H54 (cell line): ENCODE data around the gene TMEM240.
"Not testable (repeated sequence)": the region's sequence is repeated elsewhere in the genome, so short reads cannot be mapped to it uniquely, and the experiment has no call there.

Experiments
- DNase-seq: peaks from one replicate; pipeline ENCODE4 v3.0.0; 2011; ENCODE audit warnings: low spot score, mixed read lengths; ENCODE audit not compliant: insufficient read length
- FAIRE-seq: peaks from 3 replicates; lab custom pipeline; 2011; peaks lifted over from hg19 to GRCh38; lab: Jason Lieb, UNC
- POLR2A ChIP-seq: IDR thresholded peaks from 2 replicates; pipeline ENCODE4 v1.6.1; 2011; ENCODE audit warnings: low read depth, mild to moderate bottlenecking, low read length

Gene TMEM240

GRCh38 chr1:1564268-1564667, 23.8 kb upstream of the TMEM240 start:
- FAIRE-seq (no peak), DNase-seq (no peak)
- no peak for TF ChIP-seq POLR2A

GRCh38 chr1:1563688-1564087, 23.3 kb upstream of the TMEM240 start:
- DNase-seq: no peak
- no peak for TF ChIP-seq POLR2A
- FAIRE-seq: no peak

DNA sequence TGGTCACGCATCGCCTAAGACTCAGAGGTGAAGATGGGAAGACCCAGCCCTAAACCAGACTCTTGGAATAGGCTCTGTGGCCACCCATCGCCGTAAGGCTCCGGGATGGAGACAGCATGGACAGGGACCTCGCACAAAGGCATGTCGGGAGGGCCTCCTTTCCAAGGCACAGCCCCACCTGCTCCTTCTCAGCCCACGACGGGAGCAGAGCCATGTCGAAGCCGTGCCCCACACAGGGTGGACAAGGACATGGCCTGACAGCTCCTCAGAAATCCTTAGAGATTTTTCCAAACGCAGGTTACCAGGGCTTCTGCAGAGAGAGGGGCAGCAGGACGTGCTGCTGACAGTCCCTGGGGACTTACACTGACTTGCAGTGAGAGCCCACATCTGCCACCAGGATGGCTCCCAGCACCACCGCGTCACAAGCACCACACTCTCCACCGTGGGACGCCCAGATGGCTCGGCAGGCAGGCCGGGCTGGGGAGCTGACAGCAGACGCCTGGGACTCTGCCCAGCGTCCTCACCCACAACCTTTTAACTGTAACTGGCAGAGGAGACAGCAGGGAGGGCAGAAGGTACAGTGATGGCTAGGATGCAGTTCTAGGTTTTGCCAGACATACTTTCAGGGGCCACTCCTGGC, 22.3 kb upstream of the TMEM240 start:
- no peak for FAIRE-seq
- no peak for DNase-seq
- no peak for TF ChIP-seq POLR2A

- FAIRE-seq (no peak), DNase-seq (no peak)
- TF ChIP-seq POLR2A: no peak
These were observed 21.5 kb upstream of the TMEM240 start for GRCh38 chr1:1561801-1562470.

- no peak for TF ChIP-seq POLR2A
These were observed 19.8 kb upstream of the TMEM240 start for GRCh38 chr1:1560178-1560577.

DNA sequence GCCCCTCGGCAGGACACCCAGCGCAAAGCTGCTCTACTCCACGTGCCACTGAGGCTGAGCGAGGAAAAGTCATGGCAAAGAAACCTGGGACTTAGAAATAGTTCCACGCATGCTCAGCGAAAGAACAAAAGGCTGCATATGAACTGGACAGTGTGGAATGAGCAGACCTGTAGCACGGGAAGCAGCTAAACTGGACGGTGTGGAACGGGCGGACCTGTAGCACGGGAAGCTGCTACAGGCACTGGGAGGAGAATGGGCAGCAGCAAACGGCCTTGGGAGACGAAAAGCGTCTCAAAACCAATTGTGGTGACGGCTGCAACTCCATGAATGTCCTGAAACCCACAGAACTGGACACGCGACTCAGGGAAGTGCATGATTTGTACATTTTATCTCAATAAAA, 18.6 kb upstream of the TMEM240 start:
- TF ChIP-seq POLR2A: no peak
- no peak for FAIRE-seq
- no peak for DNase-seq

More at GRCh38 chr1:1560178-1560577, 19.8 kb upstream of the TMEM240 start:
- no peak for DNase-seq
- no peak for FAIRE-seq

DNA sequence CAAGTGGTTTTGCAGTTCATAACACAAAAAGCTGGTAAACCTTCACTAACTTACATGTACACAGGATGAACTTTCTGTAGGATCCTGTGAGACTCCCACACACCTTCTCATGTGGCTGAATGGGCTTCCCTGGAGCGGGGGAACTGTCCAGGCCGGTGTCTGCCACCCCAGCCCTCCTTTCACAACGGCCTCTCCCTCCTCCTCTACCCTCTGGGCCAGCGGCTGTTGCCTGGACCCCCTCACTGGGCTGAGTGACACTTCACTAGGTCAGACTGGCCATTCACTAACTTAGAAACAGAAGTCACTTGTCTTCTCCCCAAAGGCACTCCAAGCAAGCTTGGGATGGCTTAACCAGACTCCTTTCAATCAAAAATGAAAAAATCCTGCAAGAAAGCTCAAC, 18.2 kb upstream of the TMEM240 start:
- no peak for DNase-seq
- no peak for FAIRE-seq

GRCh38 chr1:1557688-1558087, 17.3 kb upstream of the TMEM240 start:
- DNase-seq, FAIRE-seq: not testable (repeated sequence)

More for the DNA sequence above, 18.2 kb upstream of the TMEM240 start:
- TF ChIP-seq POLR2A: no peak

GRCh38 chr1:1556961-1557360, 16.5 kb upstream of the TMEM240 start:
- not testable (repeated sequence) for FAIRE-seq, DNase-seq

DNA sequence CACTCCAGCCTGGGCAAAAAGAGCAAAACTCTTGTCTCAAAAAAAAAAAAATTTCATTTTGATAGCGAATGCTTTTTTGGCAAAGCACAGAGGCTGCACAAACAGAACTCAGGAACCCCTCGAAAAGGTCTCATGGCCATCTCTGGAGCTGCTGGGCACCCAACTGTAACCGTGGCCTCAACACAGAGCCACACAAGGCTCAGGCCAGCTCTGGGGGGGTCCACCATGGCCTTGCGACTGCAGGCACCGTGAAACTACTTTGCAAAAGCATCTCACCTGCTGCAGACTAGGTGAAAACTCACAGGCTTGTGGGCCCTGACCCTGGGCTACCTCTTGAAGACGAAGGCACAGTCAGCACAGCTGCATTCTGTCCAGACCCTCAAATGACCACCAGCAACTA, 16.1 kb upstream of the TMEM240 start:
- FAIRE-seq (no peak), DNase-seq (no peak)
- no peak for TF ChIP-seq POLR2A

- FAIRE-seq (peak; percentile 62), DNase-seq (peak; percentile 74)
These were observed 14.8 kb upstream of the TMEM240 start for GRCh38 chr1:1554926-1555915.

DNA sequence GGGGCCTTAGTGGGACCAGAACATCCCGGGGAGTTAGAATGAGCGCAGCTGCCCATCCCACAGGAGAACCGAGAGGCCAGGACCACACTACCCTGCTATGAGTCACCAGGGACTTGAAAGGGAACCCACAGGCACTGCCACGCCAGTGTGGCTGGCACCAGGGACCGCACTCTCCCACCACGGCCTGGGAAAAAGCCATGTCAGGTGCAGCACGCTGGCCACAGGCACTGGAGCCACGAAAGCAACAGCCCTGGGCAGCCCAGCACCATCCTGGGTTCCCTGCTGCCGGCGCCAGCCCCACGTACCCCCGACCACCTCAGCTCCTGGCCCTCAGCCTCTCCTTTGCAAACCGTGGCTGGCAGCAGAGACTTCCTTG, 14.1 kb upstream of the TMEM240 start:
- no peak for FAIRE-seq
- DNase-seq: no peak
- no peak for TF ChIP-seq POLR2A

More at GRCh38 chr1:1554926-1555915, 14.8 kb upstream of the TMEM240 start:
- TF ChIP-seq POLR2A: no peak

- FAIRE-seq (no peak), DNase-seq (no peak)
- no peak for TF ChIP-seq POLR2A
These were observed 13.5 kb upstream of the TMEM240 start for GRCh38 chr1:1553821-1554494.
